Coronary artery (tissue), 2 donors: ENCODE measurements around the gene HMGB4.

Experiments used
- DNase-seq: peaks from one replicate; pipeline ENCODE4 v3.0.0-alpha.2; 2017; ENCODE audit warnings: low spot score
- H3K27ac ChIP-seq, 2 donors: fragments of 200-600 bp; sonication (generic); one replicate each; pipeline ENCODE4 v1.5.1; 2016 to 2019
- H3K4me3 ChIP-seq: fragments of 200-600 bp; sonication (generic); 2 replicates; pipeline ENCODE4 v1.5.1; 2016; ENCODE audit warnings: mild to moderate bottlenecking, moderate library complexity
- TF ChIP-seq, protein P1 (sequence below): fragments of 200-600 bp; sonication (generic); IDR thresholded peaks from one replicate; pipeline ENCODE4 v1.5.1; 2019; ENCODE audit warnings: antibody characterized with exemption

Gene HMGB4

DNA sequence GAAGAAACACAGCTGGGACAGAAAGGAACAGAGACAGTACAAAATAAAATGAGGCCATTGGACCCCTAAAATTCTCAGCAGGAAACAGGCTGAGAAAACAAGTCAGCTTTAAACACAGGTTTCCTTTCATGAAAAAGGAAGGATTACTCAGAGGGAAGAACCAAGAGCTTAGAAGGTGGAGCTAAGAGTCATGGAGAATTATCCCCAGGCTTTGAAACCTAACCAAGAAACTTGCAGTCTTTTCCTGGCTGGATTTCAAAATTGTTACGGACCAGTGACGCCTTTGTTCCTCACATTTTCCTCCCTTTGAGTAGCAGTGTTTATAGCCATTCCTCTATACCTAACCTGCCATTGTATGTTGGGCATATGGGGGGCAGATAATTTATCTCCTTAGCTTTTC is 8.8 kb downstream of the HMGB4 start:
- Histone ChIP-seq H3K4me3 (no peak overlapping the region), H3K27ac (no peak overlapping the region)
- TF ChIP-seq, protein P1, sequence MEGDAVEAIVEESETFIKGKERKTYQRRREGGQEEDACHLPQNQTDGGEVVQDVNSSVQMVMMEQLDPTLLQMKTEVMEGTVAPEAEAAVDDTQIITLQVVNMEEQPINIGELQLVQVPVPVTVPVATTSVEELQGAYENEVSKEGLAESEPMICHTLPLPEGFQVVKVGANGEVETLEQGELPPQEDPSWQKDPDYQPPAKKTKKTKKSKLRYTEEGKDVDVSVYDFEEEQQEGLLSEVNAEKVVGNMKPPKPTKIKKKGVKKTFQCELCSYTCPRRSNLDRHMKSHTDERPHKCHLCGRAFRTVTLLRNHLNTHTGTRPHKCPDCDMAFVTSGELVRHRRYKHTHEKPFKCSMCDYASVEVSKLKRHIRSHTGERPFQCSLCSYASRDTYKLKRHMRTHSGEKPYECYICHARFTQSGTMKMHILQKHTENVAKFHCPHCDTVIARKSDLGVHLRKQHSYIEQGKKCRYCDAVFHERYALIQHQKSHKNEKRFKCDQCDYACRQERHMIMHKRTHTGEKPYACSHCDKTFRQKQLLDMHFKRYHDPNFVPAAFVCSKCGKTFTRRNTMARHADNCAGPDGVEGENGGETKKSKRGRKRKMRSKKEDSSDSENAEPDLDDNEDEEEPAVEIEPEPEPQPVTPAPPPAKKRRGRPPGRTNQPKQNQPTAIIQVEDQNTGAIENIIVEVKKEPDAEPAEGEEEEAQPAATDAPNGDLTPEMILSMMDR = no peak
- no peak for DNase-seq

DNA sequence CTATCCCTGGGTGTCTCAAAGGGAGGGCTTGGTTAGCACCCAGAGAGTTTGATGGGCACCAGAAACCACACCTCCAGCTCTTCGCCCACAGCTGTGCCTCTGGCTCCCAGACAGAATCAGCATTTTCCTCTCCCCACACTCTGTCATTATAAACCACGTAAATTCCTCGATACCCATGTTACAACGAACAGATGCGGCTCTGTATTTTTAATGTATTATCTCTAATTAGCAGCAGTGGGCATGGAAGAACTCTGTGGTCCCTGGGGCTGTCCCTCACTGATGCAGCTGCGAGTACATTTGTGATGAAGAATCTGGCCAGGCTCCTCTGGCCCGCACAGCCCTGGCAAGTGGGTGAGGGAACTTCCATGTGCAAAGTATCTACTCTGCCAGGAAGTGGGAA is 10.8 kb downstream of the HMGB4 start:
- H3K27ac ChIP-seq = no peak overlapping the region
- no peak for DNase-seq
- H3K4me3 ChIP-seq = no peak overlapping the region
- TF ChIP-seq, protein P1 = no peak

DNA sequence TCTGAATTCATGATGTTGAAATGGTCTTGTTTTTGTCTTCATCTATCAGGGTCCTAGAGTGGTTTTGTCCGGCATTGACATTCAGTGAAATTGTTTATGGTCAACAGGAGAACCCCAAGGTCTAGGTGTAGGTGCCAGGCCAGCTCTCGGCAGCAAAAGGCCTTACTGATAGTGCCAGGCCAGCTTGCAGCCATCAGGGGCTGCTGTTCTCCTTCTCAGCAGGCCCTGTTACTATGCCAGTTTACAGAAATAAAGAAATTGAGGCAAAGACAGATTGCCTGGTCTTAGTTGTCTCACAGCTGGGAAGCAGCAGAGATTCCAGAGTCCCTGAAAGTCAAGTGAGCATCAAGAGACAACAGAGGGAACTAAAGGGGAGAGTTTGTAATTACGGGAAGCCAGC is 12.0 kb downstream of the HMGB4 start:
- no peak for DNase-seq
- H3K4me3 ChIP-seq = no peak overlapping the region
- TF ChIP-seq, protein P1 = no peak
- H3K27ac ChIP-seq = no peak overlapping the region

- DNase-seq = no peak
Observed at GRCh38 chr1:33876970-33877650, 13.2 kb downstream of the HMGB4 start.

DNA sequence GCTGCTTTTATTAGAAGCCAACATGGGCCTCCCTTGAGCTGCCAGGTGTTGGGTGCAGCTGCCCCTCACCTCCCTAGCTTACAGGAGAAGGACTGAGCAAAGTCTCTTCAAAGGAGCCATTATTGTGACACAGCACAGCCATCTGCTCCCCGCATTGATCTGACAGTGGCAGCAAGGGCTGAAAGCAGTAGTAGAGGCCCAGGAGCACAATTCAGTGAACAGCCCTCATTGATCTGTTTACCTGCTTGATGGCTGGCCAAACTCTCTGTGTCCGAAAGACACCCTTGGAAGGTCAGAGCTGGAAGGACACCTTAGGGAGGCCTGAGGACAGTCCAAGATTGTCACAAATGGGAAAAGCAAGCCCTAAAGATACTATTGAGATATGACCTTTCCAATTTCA is 14.5 kb downstream of the HMGB4 start:
- H3K27ac ChIP-seq = no peak overlapping the region
- TF ChIP-seq, protein P1 = no peak
- H3K4me3 ChIP-seq = no peak overlapping the region
- no peak for DNase-seq

More at GRCh38 chr1:33876970-33877650, 13.2 kb downstream of the HMGB4 start:
- TF ChIP-seq, protein P1 = no peak
- H3K4me3 ChIP-seq = no peak overlapping the region
- H3K27ac ChIP-seq = no peak overlapping the region

GRCh38 chr1:33880305-33880704 is 16.4 kb downstream of the HMGB4 start:
- no peak for DNase-seq
- Histone ChIP-seq H3K27ac (no peak overlapping the region), H3K4me3 (no peak overlapping the region)
- TF ChIP-seq, protein P1 = no peak

DNA sequence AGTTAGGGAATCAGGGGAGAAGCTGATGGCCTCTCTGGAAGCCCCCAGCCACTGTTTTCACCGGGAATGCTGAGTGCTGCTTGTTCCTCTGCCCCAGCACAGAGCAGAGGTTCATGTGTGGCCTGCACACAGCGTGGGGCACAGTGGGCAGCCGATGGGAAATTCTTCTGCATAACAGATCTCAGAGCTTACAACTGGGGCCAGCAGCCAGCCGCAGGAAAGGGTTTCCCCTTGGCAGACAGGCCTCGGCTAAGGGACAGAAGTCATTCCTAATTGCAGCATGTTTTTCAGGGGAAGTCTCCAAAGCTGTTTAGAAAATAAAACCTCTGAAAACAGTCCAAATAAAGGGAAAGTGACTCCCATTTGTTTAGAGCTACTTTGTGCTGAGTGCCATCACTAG is 22.6 kb downstream of the HMGB4 start:
- peak; percentile 29 for DNase-seq
- TF ChIP-seq, protein P1 = no peak
- Histone ChIP-seq H3K27ac (no peak overlapping the region), H3K4me3 (no peak overlapping the region)
